ENCODE data around the gene TMEM74B. TPM values are rescaled to one million over a fixed set of nuclear protein-coding genes. Genes with fewer than 3 reads are reported as not detected.

TMEM74B gene
- not detected in 2 replicates for total RNA-seq

DNA sequence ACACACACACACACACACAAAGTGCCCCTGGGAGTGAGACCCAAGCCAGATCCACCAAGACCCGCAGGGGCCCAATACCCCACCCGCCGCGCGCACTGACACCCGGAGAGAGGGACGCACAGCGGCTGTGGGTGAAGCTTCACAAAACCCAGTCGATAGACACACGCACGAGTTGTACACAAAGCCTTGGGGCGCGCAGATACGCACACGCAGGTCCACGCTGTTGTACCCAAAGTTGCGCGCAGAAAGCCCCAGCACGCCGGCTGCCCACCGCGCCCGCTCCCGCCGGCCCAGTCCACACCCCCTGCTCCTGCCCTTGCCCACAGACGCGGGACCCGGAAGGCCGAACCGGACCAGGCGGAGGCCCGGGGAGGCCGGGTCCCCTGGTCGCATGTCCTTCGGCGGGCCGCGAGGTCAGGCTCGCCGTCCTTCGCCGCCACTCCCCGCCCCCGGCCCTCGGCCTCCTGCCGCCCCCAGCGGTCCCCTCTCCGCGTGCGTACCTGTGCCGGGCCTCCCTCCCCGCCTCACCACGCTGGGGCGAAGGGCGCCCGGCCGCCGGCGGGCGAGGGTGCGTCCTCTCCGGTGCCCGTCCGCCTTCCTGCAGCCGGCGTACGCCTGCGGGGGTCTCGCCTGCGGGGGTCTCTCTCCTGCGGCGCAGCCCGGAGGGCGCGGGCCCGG is at the start of gene TMEM74B:
Gene TMEM74B, minus strand, starts transcription at position 344 of the 678 bp plus-strand sequence. CDS start 1,180 bp downstream, outside the sequence.

DNA sequence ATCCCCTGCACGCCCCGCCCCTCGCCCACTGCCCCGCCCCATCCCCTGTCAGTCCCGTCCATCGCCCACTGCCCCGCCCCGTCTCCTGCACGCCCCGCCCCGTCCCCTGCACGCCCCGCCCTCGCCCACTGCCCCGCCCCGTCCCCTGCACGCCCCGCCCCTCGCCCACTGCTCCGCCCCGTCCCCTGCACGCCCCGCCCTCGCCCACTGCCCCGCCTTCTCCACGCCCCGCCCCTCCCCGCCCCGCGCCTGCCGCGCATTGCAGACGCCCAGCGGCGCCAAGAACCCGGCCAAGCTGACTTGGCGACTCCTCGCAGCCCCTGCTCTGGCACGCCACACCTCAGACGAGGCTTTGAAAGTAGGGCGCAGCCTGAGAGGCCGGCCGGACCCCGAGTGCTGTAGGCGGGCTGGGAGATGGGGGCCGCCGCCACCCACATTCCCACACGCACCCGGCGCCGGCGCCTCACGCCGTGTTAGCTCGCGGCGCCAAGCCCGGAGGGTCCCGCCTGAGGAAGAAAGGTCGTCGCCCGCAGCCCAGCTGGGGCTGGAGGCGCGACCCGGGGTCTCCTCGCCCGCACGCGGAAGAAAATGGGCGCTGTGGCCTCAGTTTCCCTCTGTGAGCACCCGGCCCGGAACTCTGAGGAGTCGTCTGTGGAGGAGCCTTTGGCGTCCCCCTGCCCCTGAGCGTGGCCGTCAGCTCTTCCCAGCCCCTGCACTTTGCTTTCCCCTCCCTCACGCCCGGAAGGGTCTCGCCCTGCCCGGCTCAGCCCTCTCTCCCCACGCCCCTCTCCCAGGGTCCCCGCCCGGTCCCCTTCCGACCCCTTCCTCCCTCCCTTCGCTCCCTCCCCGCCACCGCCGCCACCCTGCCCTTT is 41.2 kb upstream of the TMEM74B start, which contains the start of gene RAD21L1:
Gene RAD21L1, plus strand, starts transcription at position 262 of the 872 bp plus-strand sequence. CDS start 2,410 bp downstream, outside the sequence.

DNA sequence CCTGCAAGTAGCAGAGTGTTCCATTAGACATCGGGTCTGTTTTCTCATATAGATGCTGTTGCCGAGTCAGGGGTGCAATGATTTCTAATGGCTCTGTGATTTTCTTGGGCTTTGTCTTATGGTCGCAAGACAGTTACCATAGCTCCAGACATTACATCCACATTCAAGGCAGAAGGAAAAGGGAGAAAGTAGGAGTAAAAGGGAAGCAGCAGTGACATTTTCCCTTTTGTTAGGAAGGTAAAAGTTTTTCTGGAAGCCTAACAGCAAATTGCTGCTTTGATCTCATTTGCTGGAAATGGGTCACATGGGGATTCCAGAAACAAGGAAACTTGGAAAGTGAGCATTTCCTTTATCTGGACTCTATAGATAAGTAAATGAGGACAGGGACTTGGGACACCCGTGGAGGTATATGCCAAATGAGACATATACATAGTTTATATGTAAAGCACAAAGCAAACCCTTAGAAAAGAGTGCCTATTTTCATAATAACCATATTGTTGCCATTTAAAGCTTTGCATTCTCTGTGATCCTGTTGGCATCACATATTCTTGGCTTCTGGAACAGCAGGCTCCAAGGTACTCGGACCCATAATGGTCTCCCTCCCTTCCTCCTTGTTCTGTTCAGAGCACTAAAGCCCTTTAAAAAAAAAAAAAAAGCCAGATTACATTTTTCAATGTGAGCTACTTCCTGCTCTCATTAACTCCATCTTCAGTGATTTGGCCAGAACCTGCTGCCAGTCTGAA is 18.2 kb upstream of the TMEM74B start, which contains the start of gene C20orf202:
Gene C20orf202, plus strand, starts transcription at position 693 of the 743 bp plus-strand sequence. CDS start 132 bp downstream, outside the sequence.

Other genes with a start within 250 kb of the TMEM74B start
- 7.1 and 8.3 TPM in 2 replicates for gene RSPO4, start 182.7 kb downstream of the TMEM74B start, total RNA-seq
- 75.3 and 135 TPM in 2 replicates for gene PSMF1, start 66.4 kb downstream of the TMEM74B start, total RNA-seq
- 0.16 TPM in 1 of 2 replicates, not detected in the other for gene C20orf202, start 18.5 kb upstream of the TMEM74B start, total RNA-seq
- 0.32 TPM in 1 of 2 replicates, not detected in the other for gene RAD21L1, start 41.1 kb upstream of the TMEM74B start, total RNA-seq
- 10.7 and 13.3 TPM in 2 replicates for gene SNPH, start 81.3 kb upstream of the TMEM74B start, total RNA-seq
- gene SDCBP2, start 144.2 kb upstream of the TMEM74B start, total RNA-seq = 2.1 TPM in 2 replicates
- 125 and 157 TPM in 2 replicates for gene FKBP1A, start 208.1 kb upstream of the TMEM74B start, total RNA-seq